Activated CD8-positive, alpha-beta T cell treated with anti-CD3 and anti-CD28 coated beads, Interleukin-2, amount 10 ng/mL, durations not matched to agents 7 days and 5 days (primary cell): ENCODE data around the gene MYO1B. TPM values are rescaled to one million over a fixed set of nuclear protein-coding genes. Genes with fewer than 3 reads are reported as not detected.
A peak's percentile ranks its signal among the peaks of the same experiment; 100 is the strongest.

Source experiments
- ATAC-seq: fragments of 150-1000 bp; cut with Tn5 transposase; one replicate; pipeline ENCODE4 v1.10.0; 2021; ENCODE audit warnings: moderate library complexity
- CTCF ChIA-PET: fragments of 350-600 bp; sonication (Branson Sonifier 250); formaldehyde crosslinking; loops from one replicate; lab custom pipeline; 2021; ENCODE audit warnings: antibody characterized with exemption; lab: Charles Lee
- POLR2A ChIA-PET: fragments of 350-600 bp; sonication (Branson Sonifier 250); formaldehyde crosslinking; loops from one replicate; lab custom pipeline; 2021; ENCODE audit warnings: antibody characterized with exemption; lab: Charles Lee
- DNase-seq: peaks from one replicate; pipeline ENCODE4 v3.0.0-alpha.2; 2020
- H3K27ac Mint-ChIP-seq: one replicate; pipeline ENCODE4 v1.8.0; 2021; ENCODE audit warnings: mild to moderate bottlenecking, mixed read lengths
- H3K27me3 Mint-ChIP-seq: one replicate; pipeline ENCODE4 v1.8.0; 2021; ENCODE audit warnings: low read depth, mixed read lengths
- H3K36me3 Mint-ChIP-seq: one replicate; pipeline ENCODE4 v1.8.0; 2021; ENCODE audit warnings: low read depth, mixed read lengths
- H3K4me1 Mint-ChIP-seq: one replicate; pipeline ENCODE4 v1.8.0; 2021; ENCODE audit warnings: low read depth, mixed read lengths
- H3K4me3 Mint-ChIP-seq: one replicate; pipeline ENCODE4 v1.8.0; 2021; ENCODE audit warnings: mild to moderate bottlenecking, mixed read lengths
- H3K9me3 Mint-ChIP-seq: one replicate; pipeline ENCODE4 v1.8.0; 2022; ENCODE audit warnings: mixed read lengths; ENCODE audit not compliant: insufficient read depth
- total RNA-seq, 2 experiments: library from RNA; stranded (reverse); gene quantifications; one replicate each; pipeline ENCODE4 v1.2.3, GENCODE V29; 2021

MYO1B gene
- total RNA-seq, 2 experiments from 2014 or later = 2.6 to 3.4 TPM

- CTCF ChIA-PET = no interaction called here
- H3K27me3 Mint-ChIP-seq = no peaks in the 10 kb centered on the region
These were observed 33.1 kb upstream of the MYO1B start for GRCh38 chr2:191212119-191212518.

DNA sequence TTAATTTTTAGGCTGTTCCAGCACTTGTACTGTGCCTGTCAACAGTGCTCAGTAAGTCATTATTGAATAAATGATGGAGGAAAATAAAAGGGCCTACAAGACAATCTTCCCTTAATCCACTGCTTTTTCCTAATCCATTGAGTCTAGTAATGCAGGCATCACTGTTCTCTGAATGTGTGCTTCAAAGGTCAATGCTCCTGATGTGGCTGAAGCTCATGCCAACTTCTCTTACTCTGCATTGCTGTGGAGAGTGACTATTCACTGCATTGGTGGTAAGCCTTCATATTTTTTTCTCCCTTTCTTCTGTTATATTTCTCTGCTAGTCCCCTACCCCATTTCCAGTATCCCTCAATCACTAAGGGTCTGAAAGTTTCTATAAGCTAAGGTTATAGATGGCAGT, 31.9 kb upstream of the MYO1B start:
- H3K4me3 Mint-ChIP-seq = no peak overlapping the region
- H3K9me3 Mint-ChIP-seq = peaks cover 12% of the 10 kb centered on the region
- H3K36me3 Mint-ChIP-seq = peaks cover 9% of the 10 kb centered on the region
- H3K4me1 Mint-ChIP-seq = peaks cover 10% of the 10 kb centered on the region
- H3K27me3 Mint-ChIP-seq = no peaks in the 10 kb centered on the region
- H3K27ac Mint-ChIP-seq = no peak overlapping the region
- POLR2A ChIA-PET = interaction anchor here (1.4 kb wide), 1 partner anchor 193 kb away, joined by 4 read pairs; no protein-coding TSS in a partner anchor
- DNase-seq = no peak
- CTCF ChIA-PET = interaction anchor here (1.2 kb wide), 1 partner anchor 308 kb away, joined by 3 read pairs; no protein-coding TSS in a partner anchor
- no peak for ATAC-seq

More at GRCh38 chr2:191212119-191212518, 33.1 kb upstream of the MYO1B start:
- no peak overlapping the region for H3K4me3 Mint-ChIP-seq
- H3K9me3 Mint-ChIP-seq = peaks cover 12% of the 10 kb centered on the region
- peaks cover 9% of the 10 kb centered on the region for H3K36me3 Mint-ChIP-seq
- POLR2A ChIA-PET = no interaction called here
- no peak overlapping the region for H3K27ac Mint-ChIP-seq
- ATAC-seq (no peak), DNase-seq (no peak)
- H3K4me1 Mint-ChIP-seq = peaks cover 1% of the 10 kb centered on the region

GRCh38 chr2:191215230-191215629, 30.0 kb upstream of the MYO1B start:
- ATAC-seq (no peak), DNase-seq (no peak)
- CTCF ChIA-PET = interaction anchor here (1.2 to 1.6 kb wide), 4 partner anchors 10 to 163 kb away, joined by 3 to 5 read pairs (median 4); no protein-coding TSS in a partner anchor
- Mint-ChIP-seq H3K4me3 (no peak overlapping the region), H3K4me1 (peaks cover 19% of the 10 kb centered on the region), H3K27me3 (no peaks in the 10 kb centered on the region), H3K36me3 (peaks cover 9% of the 10 kb centered on the region), H3K9me3 (peaks cover 12% of the 10 kb centered on the region), H3K27ac (no peak overlapping the region)
- POLR2A ChIA-PET = no interaction called here

DNA sequence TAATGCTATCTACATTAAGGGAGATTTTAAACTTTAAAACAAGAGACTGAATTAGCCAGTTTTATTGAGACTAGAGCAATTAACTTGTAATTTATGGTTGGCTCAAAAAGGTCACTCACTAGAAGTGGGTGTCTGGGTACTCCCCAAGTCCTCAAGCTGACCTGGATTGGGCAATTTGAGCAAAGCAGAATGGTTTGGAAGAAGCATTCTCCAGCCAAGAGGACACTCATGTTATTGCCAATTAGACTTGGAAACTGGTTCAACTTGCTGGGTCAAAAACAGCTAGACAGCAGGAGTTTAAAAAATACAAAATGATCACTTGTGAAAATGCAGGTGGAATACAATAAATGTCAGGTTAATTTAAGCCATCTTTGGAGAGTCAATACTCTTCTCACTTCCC, 29.5 kb upstream of the MYO1B start:
- Mint-ChIP-seq H3K4me3 (no peak overlapping the region), H3K27ac (no peak overlapping the region), H3K4me1 (peaks cover 23% of the 10 kb centered on the region), H3K36me3 (peaks cover 9% of the 10 kb centered on the region), H3K27me3 (no peaks in the 10 kb centered on the region), H3K9me3 (peaks cover 12% of the 10 kb centered on the region)
- DNase-seq (no peak), ATAC-seq (no peak)
- POLR2A ChIA-PET = no interaction called here
- CTCF ChIA-PET = interaction anchor here (1.2 to 5.5 kb wide), 4 partner anchors 8 to 163 kb away, joined by 3 to 55 read pairs (median 12); no protein-coding TSS in a partner anchor

GRCh38 chr2:191217580-191217979, 27.6 kb upstream of the MYO1B start:
- peaks cover 24% of the 10 kb centered on the region for H3K4me1 Mint-ChIP-seq
- no peak overlapping the region for H3K4me3 Mint-ChIP-seq
- H3K27me3 Mint-ChIP-seq = no peaks in the 10 kb centered on the region
- peaks cover 3% of the 10 kb centered on the region for H3K36me3 Mint-ChIP-seq
- ChIA-PET POLR2A (interaction anchor here (1.5 kb wide), 1 partner anchor 23 kb away, joined by 5 read pairs; no protein-coding TSS in a partner anchor), CTCF (interaction anchor here (0.6 to 5.5 kb wide), 26 partner anchors 10 to 336 kb away, joined by 3 to 55 read pairs (median 6); no protein-coding TSS in a partner anchor)
- no peak for DNase-seq
- no peak for ATAC-seq
- H3K9me3 Mint-ChIP-seq = peaks cover 7% of the 10 kb centered on the region
- no peak overlapping the region for H3K27ac Mint-ChIP-seq

DNA sequence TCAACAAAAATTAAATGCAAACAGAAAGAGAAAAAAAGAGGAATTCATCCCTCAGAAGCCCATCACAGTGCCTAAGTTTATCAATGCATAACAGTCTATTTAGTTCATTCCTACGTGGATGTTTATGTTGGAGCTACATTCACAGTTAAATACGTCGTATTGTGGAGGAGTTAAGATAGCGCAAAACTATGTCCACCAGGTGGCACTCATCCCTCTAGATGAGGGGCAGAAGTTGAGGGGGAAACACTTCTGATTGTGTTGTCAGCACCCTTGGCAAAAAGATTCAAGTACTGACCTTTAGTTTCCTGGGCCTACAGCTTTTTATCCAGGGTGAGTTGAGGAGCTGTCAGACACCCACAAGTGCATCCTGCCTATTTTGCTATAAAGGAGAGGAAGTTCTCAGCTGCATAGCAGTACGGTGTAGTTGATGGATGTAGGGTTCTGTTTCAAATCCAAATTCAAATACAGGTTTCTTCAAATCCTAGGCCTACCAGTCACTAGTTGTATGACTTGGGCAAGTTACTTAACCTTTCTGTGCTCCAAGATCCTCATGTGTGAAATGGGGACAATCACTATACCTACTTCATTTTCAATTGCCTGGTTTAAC, 26.8 kb upstream of the MYO1B start:
- DNase-seq = peak; percentile 72
- CTCF ChIA-PET = interaction anchor here (0.9 to 5.5 kb wide), 27 partner anchors 9 to 335 kb away, joined by 3 to 55 read pairs (median 6); no protein-coding TSS in a partner anchor
- Mint-ChIP-seq H3K27ac (no peak overlapping the region), H3K27me3 (no peaks in the 10 kb centered on the region), H3K9me3 (no peaks in the 10 kb centered on the region), H3K36me3 (no peaks in the 10 kb centered on the region), H3K4me3 (no peak overlapping the region), H3K4me1 (peaks cover 24% of the 10 kb centered on the region)
- POLR2A ChIA-PET = interaction anchor here (1.5 kb wide), 1 partner anchor 24 kb away, joined by 5 read pairs; no protein-coding TSS in a partner anchor
- peak; percentile 86 for ATAC-seq

DNA sequence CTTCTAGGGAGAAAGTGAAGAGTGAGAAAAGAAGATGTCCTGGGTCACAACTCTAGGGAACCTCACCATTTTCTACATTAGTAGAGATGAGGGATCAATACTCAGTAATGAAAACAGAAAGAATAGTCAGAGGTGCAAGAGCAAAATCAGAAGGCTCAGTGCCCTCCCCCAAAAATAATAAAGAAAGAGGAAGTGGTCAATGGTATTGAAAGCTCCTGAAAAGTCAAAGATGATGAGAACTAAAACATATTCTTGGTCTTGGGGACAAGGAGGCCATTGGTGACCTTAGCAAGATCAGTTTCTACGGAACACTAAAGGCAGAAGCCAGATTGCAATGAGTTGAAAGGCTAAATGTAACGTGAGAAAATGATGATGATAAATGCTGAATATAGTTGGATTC, 24.5 kb upstream of the MYO1B start:
- CTCF ChIA-PET = interaction anchor here (0.8 to 5.5 kb wide), 2 partner anchors 13 to 301 kb away, joined by 3 to 55 read pairs; no protein-coding TSS in a partner anchor
- Mint-ChIP-seq H3K4me1 (peaks cover 24% of the 10 kb centered on the region), H3K27me3 (no peaks in the 10 kb centered on the region), H3K27ac (no peak overlapping the region), H3K9me3 (no peaks in the 10 kb centered on the region), H3K36me3 (no peaks in the 10 kb centered on the region), H3K4me3 (no peak overlapping the region)
- ATAC-seq (no peak), DNase-seq (no peak)
- POLR2A ChIA-PET = no interaction called here

- Mint-ChIP-seq H3K27ac (no peak overlapping the region), H3K4me1 (peaks cover 24% of the 10 kb centered on the region), H3K4me3 (no peak overlapping the region), H3K27me3 (no peaks in the 10 kb centered on the region), H3K36me3 (no peaks in the 10 kb centered on the region), H3K9me3 (no peaks in the 10 kb centered on the region)
- CTCF ChIA-PET = interaction anchor here (0.8 kb wide), 1 partner anchor 415 kb away, joined by 3 read pairs; no protein-coding TSS in a partner anchor
- ATAC-seq (no peak), DNase-seq (no peak)
- POLR2A ChIA-PET = no interaction called here
These were observed 23.5 kb upstream of the MYO1B start for GRCh38 chr2:191221666-191222065.

GRCh38 chr2:191222507-191222906, 22.7 kb upstream of the MYO1B start:
- DNase-seq (no peak), ATAC-seq (no peak)
- POLR2A ChIA-PET = no interaction called here
- CTCF ChIA-PET = interaction anchor here (0.8 kb wide), 1 partner anchor 414 kb away, joined by 3 read pairs; no protein-coding TSS in a partner anchor
- no peak overlapping the region for H3K27ac Mint-ChIP-seq
- H3K4me1 Mint-ChIP-seq = peaks cover 23% of the 10 kb centered on the region
- no peaks in the 10 kb centered on the region for H3K9me3 Mint-ChIP-seq
- H3K27me3 Mint-ChIP-seq = no peaks in the 10 kb centered on the region
- no peaks in the 10 kb centered on the region for H3K36me3 Mint-ChIP-seq
- no peak overlapping the region for H3K4me3 Mint-ChIP-seq

DNA sequence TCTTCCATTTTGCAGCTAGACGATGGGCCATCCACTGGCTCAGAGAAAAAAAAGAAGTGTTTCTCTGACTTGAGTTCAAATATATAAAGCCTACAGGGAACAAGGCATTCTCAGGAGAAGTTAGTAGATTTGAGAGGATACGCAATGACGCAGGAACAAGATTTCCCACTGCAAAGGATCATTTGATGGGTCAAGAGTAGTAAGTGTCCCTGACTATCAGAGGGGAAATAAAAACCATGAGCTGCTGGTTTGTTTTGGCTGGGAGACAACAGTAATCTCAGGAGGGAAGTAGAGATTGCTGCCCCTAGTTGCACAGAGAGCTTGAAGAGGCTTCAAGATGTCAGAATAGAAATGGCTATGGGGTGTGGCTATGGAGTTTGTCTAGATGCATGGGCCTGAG, 22.3 kb upstream of the MYO1B start:
- POLR2A ChIA-PET = no interaction called here
- H3K4me3 Mint-ChIP-seq = no peak overlapping the region
- no peaks in the 10 kb centered on the region for H3K27me3 Mint-ChIP-seq
- no peaks in the 10 kb centered on the region for H3K9me3 Mint-ChIP-seq
- no peak overlapping the region for H3K27ac Mint-ChIP-seq
- no peaks in the 10 kb centered on the region for H3K36me3 Mint-ChIP-seq
- ATAC-seq (no peak), DNase-seq (no peak)
- CTCF ChIA-PET = no interaction called here
- H3K4me1 Mint-ChIP-seq = peaks cover 19% of the 10 kb centered on the region

DNA sequence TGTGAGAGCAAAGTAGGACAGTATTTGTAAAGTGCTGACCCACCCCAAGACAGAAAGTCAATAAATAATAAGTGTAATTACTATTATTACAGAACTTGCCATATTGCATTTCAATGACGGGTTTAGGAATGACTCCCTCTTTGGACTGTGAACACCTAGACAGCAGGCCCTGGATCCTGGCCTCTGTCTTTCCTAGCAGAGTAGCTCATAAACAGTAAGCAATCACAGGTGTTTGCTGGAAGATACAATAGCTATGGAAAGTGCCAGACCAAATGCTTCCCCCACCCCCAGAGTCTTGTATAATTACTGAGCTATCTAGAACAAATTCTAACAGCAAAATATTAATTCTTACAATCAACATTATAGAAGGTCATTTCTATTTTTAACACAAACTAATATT, 20.1 kb upstream of the MYO1B start:
- Mint-ChIP-seq H3K9me3 (no peaks in the 10 kb centered on the region), H3K36me3 (no peaks in the 10 kb centered on the region), H3K4me3 (no peak overlapping the region), H3K4me1 (peaks cover 7% of the 10 kb centered on the region), H3K27me3 (no peaks in the 10 kb centered on the region), H3K27ac (no peak overlapping the region)
- POLR2A ChIA-PET = interaction anchor here (0.6 kb wide), 1 partner anchor 29 kb away, joined by 3 read pairs; no protein-coding TSS in a partner anchor
- no peak for DNase-seq
- no peak for ATAC-seq
- CTCF ChIA-PET = interaction anchor here (0.9 to 2.6 kb wide), 2 partner anchors 10 to 173 kb away, joined by 3 to 7 read pairs; no protein-coding TSS in a partner anchor

GRCh38 chr2:191225690-191226089, 19.5 kb upstream of the MYO1B start:
- CTCF ChIA-PET = interaction anchor here (0.9 to 2.6 kb wide), 2 partner anchors 10 to 173 kb away, joined by 3 to 7 read pairs; no protein-coding TSS in a partner anchor
- Mint-ChIP-seq H3K27me3 (no peaks in the 10 kb centered on the region), H3K27ac (no peak overlapping the region), H3K4me3 (no peak overlapping the region), H3K9me3 (no peaks in the 10 kb centered on the region), H3K36me3 (no peaks in the 10 kb centered on the region), H3K4me1 (peaks cover 1% of the 10 kb centered on the region)
- POLR2A ChIA-PET = interaction anchor here (0.6 kb wide), 1 partner anchor 30 kb away, joined by 3 read pairs; no protein-coding TSS in a partner anchor
- no peak for DNase-seq
- no peak for ATAC-seq
